GM21717 (cell line): ENCODE results near the gene WBP2.

Experiments
- ATAC-seq: cut with Tn5 transposase; IDR thresholded peaks from one replicate; pipeline ENCODE4 v1.9.1; 2021; ENCODE audit warnings: mild to moderate bottlenecking, moderate library complexity; ENCODE audit not compliant: unreplicated experiment

WBP2 gene

DNA sequence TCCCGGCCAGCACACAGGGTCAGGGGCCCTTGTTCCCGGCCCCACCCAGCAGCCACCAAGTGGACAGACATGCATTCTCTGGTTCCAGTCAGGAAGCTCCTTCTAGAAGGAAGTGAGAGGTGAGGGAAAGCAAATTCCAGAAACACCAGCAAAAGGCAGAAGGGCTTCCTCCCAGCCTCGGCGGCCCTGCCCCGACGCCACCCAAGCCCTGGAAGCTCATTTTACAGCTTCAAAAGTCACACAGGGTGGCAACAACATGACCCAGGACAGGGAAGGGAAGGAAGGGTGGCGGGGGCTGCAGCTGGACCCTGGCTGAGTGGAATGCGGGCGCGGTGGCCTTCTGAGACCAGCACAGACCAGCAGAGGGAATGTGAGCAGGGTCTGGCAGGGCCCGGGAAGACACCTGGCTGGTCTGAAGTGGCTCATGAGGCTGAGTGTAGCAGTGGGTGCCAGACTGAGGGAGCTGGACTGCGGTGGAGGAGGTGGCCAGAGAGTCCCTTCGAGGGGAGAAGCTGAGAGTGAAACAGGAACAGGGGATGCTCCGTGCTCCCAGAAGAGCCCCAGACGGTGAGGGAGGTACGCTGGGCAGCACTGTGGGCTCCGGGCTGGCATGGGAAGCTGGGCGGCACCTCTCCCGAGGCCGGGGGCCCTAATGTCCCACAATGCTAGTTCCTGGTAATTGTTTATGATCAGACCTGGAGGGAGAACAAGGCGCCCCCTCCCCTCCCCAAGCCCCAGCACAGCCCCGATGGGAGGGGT, 9.0 kb downstream of the WBP2 start:
- no peak for ATAC-seq

DNA sequence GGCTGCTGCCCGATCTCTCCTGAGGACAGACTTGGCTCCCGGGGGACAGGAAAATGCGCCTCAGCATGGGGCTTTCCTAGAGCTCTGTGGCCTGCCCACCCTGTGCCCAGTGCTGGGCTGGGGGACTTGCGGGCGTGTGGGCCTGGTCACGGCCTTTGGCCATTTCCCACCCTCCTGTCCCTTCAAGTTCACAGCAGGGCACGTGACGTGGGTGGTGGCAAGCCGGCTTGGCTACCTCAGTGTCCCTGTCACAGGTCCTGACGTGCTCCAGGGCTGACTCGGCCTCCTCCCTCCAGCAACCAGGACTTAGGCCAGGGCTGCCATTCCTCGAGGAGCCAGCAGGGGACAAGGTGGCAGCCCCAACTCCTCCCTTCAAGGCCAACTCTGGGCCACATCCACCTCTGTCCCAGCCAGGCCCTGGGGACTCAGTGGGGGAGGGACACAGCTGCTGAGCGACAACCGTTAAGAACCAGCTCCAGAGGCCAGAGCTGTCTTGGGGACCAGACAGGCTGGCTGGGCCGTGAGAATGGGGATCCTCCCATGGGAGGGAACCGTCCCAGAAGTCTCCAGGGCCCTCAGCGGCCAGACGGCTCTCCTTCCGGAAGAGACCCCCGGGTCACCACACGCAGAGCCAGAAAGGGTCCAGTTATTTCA, 9.9 kb downstream of the WBP2 start:
- ATAC-seq, result peak; percentile 63

DNA sequence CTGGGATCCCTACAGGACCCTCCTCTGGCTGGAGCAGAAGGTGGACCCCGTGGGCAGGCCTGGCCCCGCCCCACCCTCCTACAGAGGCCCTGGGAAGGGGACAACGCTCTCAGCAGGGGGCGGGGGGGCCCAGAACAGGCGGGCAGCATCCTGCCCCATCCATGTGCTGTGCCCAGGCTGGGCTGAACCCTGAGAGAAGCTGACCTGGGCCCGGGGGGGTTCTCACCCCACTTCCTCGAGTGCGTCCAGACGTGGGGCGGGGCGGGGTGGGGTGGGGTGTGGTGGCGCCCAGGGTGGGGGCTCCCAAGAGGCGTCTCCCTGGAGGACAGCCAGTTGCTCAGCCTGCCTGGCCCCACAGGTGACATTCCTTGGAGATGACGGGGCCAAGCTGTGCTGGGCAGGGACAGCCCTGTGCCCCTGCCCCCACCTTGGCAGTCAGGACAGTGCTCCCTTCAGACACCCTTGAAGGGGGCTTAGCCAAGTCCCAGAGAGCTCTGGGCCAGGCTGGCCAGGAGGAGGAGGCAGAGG, 10.5 kb downstream of the WBP2 start:
- no peak for ATAC-seq

DNA sequence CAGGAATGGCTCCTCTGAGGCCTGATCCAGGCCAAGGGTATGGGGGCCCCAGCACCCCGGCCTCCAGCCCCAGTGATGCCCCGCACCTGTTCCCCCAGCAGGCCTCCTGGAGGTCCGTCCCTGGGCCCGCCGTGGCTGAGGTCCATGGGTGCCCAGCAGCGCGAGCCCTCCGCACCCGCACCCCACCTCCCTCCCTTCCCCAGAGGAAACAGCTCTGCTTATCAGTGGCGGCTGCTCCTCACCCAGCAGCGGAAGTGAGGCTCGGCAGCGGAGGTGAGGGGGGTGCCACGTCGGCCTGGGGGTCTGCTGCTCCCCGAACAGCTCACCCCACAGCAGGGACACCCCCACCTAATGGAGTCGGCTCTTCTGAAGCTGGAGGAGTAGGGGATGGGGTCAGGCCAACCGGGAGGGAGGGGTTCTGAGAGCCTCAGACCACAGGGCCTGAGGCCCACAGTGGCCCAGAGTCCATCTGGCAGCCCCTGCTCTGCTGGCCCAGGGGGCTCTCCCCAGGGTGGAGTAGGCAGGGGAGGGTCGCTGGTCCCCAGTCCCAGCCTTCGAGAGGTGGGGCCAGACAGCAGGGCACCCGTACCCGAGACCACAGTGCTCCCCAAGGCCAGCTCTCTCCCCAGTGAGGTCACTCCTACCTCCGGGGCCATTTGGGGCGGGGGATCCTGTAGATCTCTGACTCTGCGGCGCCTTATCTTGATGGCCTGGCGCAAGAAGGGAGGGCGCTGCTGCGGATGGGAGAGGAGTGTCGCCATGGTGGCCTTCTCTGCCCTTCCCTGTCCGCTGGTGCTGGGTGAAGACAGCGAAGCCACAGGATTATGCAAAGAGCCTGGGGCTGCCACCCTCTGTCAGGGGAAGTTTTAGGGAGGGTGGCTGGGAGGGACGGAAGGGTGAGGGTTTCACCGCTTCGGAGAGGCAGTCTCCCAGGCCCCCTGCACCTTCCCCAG, 11.3 kb downstream of the WBP2 start, which contains the start of gene UNC13D:
Gene UNC13D, minus strand, starts transcription at position 828 of the 953 bp plus-strand sequence. Its CDS starts 67 bp downstream, at position 761.
- ATAC-seq, result no peak

DNA sequence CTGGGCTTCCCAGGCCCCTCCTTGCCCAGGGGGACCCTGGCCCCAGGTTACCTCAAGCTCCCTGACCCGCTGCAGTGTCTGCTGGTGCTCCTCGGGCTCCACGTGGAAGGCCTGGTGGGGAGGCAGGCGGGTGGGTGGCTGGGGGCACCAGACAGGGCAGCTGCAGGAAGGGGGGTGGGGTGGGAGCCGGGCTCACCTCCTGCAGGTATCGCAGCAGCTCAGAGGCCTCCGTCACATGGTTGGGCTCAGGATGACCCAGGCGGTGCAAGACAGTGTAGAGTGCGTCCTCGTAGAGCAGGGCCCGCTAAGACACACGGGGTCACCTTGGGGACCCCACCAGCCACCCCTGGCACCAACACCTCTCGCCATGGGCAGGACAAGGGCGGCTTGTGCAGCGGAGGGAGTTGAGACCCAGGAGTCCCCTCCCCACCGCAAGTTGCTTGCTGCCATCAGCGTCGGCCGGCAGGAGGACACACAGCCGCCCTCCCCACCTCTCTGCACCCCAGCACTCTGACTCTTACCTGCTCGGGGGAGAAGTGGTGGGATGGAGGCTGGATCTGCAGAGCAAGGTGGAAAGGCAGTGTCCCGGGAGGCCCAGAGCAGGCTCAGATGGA, 12.1 kb downstream of the WBP2 start:
- no peak for ATAC-seq

DNA sequence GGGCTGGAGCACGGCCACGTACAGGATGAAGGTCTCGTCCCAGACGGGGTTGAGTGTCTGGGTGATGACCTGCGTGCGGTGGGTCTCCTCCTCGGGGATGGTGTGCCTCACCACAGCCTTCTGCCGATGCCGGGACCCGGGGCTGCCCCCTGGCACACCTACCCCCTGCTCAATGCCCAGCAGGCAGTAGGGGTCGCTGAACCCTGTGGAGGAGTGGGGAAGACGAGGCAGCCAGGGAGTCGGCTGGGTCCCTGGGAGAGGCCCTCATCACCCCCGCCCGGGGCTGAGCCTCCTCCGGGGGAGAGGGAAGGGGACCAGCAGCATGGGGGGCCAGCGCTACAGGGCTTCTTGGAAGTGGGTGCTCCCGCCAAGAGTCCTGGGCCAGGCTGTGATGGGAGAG, 12.7 kb downstream of the WBP2 start:
- ATAC-seq, result no peak

DNA sequence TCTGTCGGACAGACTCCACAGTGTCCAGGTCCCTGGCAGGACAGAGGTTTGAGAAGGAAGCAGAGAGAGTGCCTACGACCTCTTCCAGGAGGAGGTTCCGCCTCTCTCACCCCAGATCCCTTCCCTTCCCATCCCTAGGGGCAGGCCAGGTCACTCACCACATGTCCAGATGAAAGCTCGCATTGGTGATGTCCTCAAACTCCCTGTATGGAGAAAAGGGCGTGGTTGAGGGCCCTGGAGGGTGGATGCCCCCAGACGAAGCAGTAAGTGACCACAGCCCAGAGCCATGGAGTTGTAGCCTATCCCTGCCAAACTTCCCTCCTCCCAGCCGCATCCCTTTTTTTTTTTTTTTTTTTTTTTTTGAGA, 14.4 kb downstream of the WBP2 start:
- ATAC-seq, result no peak

DNA sequence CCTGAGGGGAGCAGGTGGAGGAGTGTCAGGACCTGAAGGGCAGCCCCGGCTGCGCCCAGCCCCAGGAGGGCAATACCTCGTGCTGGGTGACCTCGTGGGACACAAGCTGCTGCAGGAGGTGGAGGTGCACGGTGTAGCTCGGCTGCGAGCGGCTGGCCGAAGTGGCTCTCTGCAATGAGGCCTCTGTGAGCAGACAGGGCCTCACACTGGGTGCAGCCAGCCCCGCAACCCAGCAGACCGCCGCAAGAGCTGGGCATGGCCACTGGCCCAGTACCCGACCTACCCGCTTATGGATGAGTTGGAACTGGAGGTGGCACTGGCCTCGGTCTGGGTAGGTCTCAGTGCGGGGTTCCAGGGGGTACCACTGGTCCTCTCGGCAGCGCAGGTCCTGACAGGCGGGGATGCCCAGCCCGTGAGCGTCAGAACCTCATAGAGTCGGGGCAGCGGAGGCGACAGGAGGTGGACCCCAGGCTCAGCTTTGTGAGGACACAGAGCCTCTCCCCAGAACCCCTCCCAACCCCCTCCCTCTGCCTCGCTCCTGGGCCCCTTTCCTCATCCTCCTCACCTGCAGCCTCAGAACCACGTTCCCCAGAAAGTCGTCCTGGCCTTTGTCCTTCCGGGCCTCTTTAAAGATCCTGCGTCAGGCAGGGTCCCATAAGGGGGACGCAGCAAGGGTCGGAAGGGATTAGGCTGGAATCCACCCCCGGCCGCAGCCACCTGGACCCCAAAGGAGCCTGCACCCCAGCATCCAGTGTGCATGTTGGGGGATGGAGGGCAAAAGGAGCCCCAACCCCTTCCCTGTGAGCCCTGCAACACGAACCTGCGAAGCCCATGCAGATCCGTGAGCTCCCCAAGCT, 15.0 kb downstream of the WBP2 start:
- no peak for ATAC-seq

DNA sequence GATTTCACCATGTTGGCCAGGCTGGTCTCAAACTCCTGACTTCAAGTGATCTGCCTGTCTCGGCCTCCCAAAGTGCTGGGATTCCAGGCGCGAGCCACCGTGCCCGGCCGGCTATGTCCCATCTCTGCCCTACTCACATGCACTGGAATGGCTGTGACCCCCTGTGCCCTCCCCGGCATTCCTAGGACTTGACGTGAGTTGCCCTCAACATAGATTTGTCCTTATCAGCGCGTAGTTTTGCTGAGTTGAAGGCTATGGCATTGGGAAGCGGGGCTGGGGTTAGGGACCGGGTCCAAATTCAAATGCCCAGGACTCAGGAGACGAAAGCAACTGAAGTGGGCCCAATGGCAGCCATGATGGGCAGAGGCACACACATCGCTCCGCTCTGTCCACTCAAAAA, 16.7 kb downstream of the WBP2 start:
- no peak for ATAC-seq

DNA sequence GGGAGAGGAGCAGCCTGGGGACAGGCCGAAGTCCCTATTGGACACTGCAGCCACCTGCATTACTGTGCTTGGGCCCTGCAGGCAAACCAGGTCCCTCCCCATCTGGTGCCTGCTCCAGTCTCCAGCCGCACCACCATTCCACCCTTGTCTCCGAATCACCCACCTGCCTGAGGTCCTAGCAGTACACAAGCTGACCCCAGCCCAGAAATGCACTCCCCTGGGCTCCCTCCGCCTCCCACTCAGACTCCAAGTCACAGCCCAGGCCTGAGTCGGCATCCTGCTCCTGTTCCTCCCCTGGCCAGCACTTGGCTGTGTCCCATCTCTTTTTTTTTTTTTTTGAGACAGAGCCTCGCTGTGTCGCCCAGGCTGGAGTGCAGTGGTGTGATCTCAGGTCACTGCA, 17.2 kb downstream of the WBP2 start:
- no peak for ATAC-seq

DNA sequence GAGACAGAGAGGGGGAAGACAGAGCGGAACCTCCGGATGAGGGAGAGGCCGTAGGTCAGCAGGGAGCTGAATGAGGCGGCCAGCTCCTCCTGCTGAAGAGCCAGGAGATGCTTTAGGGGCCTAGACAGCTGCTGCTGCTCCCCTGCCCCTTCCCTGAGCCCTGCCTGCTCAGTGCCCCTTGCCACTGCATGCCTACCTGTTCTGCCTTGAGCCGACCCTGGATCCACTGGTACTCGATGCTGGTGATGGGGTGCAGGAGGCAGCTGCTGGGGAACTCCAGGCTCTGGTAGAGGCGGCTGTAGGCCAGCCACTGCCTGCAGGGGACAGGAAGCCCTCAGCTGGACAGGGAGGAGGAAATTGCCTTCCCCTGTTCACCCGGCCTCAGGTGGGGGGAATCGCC, 18.5 kb downstream of the WBP2 start:
- ATAC-seq, result no peak

DNA sequence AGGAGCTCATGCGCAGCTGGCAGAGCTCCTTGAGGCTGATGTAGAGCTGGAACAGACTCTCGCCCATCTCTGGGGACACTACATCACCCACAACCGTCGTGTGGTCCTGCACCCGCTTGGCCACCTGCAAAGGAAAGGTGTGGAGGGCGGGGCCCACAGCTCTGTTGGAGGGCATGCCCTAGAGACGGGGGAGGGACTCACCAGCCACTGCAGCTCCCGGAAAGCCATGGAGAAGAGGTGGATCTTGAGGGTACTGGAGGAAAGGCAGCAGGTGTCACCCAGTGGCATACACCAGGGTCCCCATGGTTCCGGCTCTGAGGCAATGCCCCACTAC, 19.5 kb downstream of the WBP2 start:
- no peak for ATAC-seq

DNA sequence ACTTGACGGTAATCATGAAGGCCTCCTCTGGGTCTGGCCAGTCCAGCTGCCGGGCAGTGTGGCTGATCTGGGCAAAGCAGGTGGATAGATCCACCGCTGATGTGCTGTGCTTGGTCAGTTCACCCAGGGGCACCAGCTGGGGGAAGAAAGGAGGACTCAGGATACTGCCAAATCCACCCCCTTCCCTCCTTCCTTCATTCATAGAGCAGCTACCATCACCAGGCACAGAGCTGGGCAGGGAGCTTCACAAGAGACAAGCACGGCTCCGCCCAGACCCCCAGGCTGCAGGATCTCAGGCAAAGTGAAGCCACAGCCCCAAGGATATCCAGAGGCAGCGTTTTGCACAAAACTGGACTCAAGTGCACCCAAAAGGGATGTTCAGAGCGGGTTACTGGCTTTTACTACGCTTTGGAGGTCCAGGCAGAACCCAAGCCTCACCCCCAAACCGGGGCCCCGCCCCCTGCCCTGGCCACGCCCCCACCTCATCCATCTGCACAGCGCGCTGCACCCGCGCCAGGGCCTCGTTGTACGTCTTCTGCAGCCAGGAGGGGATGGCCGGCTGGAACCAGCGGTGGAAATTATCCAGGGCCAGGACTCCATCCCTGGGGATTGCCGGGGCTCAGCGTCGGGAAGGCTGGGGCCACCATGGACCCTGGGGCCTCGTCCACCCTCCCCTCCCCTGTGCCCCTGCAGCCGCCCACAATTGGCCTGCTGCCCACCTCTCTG, 20.0 kb downstream of the WBP2 start:
- no peak for ATAC-seq

DNA sequence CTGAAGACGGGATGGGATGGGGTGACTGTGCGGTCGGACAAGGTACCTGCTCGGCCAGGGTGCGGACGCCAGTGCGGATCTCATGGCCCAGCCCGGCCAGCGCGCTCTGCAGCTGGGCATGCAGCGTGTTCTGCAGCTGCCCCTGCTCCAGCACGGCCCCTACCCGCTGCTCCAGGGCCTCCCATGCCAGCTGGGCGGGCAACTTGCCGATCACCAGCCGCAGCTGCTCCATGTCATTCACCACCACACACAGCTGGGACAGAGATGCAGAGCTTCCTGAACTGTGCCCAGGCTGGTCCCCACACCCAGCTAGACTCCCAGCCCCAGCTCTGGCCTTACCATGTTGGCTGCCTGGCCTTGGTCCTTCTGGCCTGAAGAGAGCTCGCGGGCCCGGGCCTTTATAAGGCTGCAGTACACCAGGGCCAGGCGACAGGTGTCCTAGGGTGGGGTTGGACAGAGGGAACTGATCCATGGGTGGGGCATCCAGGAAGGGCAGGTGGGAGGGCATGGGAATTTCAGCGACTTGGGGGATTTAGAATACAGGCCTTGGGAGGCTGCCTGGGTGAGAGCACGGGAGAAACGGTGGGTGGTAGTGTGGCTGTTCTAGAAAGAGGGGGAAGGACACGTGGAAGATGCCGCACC, 20.7 kb downstream of the WBP2 start:
- no peak for ATAC-seq

DNA sequence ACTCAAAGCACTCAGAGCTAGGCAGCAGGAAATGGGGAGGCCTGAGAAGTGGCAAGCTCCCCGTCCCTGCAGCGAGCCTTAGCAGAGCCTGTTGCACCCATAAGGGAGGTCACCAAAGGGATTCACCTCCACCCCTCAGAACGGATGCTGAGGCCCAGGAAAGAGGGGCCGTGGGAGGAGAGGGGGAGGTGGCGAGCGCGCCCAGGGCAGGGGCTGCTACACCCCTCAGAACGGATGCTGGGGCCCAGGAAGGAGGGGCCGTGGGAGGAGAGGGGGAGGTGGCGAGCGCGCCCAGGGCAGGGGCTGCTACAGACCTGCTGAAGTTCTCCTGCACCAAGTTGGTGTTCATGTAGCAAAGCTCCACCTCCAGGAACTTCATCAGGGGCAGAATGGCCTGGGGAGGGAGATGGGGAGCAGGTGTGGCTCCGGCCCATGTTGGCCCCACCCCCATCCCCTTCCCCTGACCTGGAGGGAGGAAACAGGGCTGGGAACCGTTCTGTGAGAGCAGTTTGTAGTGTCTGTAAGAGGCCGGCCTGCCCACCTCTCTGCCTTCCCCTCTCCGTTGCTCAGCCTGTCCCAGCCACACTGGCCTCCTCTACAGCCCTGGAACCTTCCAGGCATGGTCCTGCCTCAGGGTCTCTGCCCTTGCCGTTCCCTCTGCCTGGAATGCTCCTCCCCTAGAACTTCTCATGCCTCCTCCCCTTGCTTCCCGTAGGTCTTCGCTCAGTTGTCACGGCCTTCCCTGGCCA, 22.3 kb downstream of the WBP2 start:
- no peak for ATAC-seq

DNA sequence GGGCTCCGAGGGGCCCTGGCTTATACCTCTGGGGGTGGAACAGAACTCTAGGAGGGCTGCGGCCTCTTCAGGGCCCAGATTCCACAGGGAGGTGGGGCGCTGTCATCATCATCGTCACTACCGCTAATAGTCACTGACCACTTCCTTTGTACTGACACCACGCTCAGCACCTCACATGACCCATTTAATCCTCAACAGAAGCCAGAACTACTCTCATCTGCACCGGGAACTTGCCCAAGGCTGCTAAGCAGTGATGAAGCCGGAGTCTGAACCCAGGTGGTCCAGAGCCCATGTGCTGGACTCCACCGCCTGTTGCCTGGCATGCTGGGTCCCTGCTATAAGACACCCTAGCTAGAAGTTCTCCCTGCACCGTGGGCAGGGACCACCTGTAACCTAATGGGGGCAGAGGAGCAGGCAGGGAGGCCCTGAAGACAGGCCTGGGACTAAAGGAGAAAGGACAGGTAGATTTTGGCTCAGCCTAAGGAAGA, 22.9 kb downstream of the WBP2 start:
- ATAC-seq, result no peak

DNA sequence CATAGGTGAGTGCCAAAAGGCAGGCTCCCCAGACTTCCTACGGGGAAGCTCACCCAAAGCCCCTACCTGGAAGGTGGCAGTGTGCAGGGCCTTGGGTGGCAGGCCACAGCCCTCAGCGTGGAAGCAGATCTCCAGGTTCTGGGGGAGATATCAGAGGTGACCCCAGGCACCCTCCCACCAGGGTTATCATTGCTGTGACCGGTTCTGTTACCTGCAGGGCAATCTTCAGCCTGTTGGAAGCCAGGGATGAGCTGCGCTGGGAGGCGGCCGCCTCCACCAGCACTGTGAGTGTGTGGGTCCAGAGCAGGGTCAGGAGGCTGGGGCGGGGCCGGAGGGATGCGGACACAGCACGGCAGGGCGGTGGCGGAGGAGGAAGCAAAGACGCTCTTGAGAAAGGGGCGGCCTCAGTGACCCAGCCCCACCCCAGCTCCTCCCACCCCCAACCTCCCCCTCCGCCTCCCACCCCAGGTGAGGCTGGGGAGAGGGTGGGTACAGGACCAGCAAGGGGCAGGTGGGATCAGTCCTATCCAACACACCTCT, 24.0 kb downstream of the WBP2 start:
- ATAC-seq, result no peak
